OCI-LY7 (cell line): Measurements from ENCODE around the gene GIMAP2.

Experiments
- CTCF ChIP-seq: fragments of 200-600 bp; sonication (generic); conservative IDR thresholded peaks from 2 replicates; pipeline ENCODE4 v1.5.1; 2014; ENCODE audit warnings: mild to moderate bottlenecking, antibody characterized with exemption, low read length, moderate library complexity, mixed read lengths
- EZH2phosphoT487 ChIP-seq: fragments of 200-600 bp; sonication (generic); IDR thresholded peaks from 2 replicates; pipeline ENCODE4 v1.6.1; 2018; ENCODE audit warnings: low read depth, borderline replicate concordance, mild to moderate bottlenecking, mixed run types, antibody characterized with exemption, low read length, moderate library complexity, mixed read lengths

DNA sequence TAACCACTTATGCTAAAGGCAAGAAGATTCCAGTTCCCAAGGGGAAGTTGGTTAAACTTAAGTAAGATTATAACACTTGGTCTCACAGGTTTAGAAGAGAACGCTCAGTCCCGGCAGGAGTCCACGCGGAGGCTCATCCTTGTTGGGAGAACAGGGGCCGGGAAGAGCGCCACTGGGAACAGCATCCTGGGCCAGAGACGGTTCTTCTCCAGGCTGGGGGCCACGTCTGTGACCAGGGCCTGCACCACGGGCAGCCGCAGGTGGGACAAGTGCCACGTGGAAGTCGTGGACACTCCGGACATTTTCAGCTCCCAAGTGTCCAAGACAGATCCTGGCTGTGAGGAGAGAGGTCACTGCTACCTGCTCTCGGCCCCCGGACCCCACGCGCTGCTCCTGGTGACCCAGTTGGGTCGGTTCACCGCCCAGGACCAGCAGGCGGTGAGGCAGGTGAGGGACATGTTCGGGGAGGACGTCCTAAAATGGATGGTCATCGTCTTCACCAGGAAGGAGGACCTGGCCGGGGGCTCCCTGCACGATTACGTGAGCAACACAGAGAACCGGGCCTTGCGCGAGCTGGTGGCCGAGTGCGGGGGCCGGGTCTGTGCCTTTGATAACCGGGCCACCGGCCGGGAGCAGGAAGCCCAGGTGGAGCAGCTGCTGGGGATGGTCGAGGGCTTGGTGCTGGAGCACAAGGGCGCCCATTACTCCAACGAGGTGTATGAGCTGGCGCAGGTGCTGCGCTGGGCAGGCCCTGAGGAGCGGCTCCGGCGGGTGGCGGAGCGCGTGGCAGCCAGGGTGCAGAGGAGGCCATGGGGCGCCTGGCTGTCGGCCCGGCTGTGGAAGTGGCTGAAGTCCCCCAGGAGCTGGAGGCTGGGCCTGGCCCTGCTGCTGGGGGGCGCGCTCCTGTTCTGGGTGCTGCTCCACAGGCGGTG is 34.7 kb downstream of the GIMAP2 start:
- TF ChIP-seq CTCF (no peak), EZH2phosphoT487 (no peak)
